ENCODE measurements around the gene TSPAN18. TPM values are rescaled to one million over a fixed set of nuclear protein-coding genes. Genes with fewer than 3 reads are reported as not detected.

TSPAN18 gene
- total RNA-seq, 4 donors from 2014 or later, result 31.1 to 74.6 (median 34.7) TPM

DNA sequence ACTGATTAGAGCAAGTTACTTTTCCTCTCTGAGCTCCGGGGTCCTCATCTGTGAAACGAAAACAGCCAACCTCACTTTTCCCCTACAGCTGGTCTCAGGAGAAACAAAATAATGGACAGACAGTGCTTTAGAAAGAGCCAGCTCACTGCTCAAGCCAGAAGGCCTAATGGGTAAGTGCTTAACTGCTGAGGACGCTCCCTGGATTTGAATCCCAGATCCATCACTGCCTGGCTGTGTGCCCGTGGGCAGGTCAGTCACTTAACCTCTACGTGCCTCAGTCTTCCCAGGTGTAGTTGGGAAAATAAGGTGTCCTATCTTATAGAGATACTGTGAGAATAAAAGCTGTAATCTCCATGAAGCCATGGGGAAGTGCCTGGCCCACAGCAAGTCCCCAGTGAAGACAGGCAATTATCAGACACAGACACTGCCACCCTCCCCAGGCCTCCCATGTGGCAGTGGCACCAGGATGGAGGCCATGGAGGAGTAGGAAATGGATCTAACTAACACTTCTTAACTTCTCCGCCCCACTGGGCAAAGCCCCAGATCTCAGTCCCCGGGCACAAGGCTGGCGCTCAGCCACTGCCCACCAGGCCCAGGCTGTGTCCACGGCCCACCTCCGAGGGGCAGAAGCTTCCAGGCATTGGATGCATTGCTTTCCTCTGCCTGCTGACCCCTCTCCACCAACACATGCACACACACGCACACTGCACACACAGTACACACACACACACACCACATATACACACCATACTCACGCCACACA, 214.7 kb downstream of the TSPAN18 start:
- H3K4me3 ChIP-seq, result no peak overlapping the region
- 53 to 66% methylated on average over 4 to 8 of the region's 12 CpGs for WGBS, 2 donors (ENCODE audit: low coverage in 1 of 2)
- H3K27me3 ChIP-seq, result no peaks in the 10 kb centered on the region
- TF ChIP-seq, protein P1, sequence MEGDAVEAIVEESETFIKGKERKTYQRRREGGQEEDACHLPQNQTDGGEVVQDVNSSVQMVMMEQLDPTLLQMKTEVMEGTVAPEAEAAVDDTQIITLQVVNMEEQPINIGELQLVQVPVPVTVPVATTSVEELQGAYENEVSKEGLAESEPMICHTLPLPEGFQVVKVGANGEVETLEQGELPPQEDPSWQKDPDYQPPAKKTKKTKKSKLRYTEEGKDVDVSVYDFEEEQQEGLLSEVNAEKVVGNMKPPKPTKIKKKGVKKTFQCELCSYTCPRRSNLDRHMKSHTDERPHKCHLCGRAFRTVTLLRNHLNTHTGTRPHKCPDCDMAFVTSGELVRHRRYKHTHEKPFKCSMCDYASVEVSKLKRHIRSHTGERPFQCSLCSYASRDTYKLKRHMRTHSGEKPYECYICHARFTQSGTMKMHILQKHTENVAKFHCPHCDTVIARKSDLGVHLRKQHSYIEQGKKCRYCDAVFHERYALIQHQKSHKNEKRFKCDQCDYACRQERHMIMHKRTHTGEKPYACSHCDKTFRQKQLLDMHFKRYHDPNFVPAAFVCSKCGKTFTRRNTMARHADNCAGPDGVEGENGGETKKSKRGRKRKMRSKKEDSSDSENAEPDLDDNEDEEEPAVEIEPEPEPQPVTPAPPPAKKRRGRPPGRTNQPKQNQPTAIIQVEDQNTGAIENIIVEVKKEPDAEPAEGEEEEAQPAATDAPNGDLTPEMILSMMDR (IDR thresholded peaks at IDR 0.05), result no peak
- TF ChIP-seq EP300 (IDR thresholded peaks at IDR 0.05) (no peak), POLR2AphosphoS5 (IDR thresholded peaks at IDR 0.05) (no peak), POLR2A (IDR thresholded peaks at IDR 0.05) (no peak)
- H3K36me3 ChIP-seq, result peaks cover 0 to 9% of the 10 kb centered on the region in 2 donors
- peak overlapping the region in 3 of 4 donors; percentile 17 to 38 (median 17) for H3K27ac ChIP-seq
- H3K4me1 ChIP-seq, result peaks cover 0 to 76% (median 15%) of the 10 kb centered on the region in 3 donors
- no peaks in the 10 kb centered on the region for H3K9me3 ChIP-seq
- no peak for ATAC-seq

- peaks cover 0 to 5% of the 10 kb centered on the region in 2 donors for H3K36me3 ChIP-seq
- WGBS, 2 donors (ENCODE audit: low coverage in 1 of 2), result 83 to 93% methylated on average over 3 to 6 of the region's 10 CpGs
- H3K9me3 ChIP-seq, result no peaks in the 10 kb centered on the region
- TF ChIP-seq POLR2A (IDR thresholded peaks at IDR 0.05), result no peak
- TF ChIP-seq POLR2AphosphoS5 (IDR thresholded peaks at IDR 0.05), result no peak
- TF ChIP-seq, protein P1 (IDR thresholded peaks at IDR 0.05), result no peak
- TF ChIP-seq EP300 (IDR thresholded peaks at IDR 0.05), result no peak
- no peak overlapping the region for H3K27ac ChIP-seq
- no peak for ATAC-seq
- no peak overlapping the region for H3K4me3 ChIP-seq
- peaks cover 0 to 76% (median 15%) of the 10 kb centered on the region in 3 donors for H3K4me1 ChIP-seq
- no peaks in the 10 kb centered on the region for H3K27me3 ChIP-seq
These were observed 215.5 kb downstream of the TSPAN18 start for GRCh38 chr11:44942029-44942955.

GRCh38 chr11:44943118-44943517, 216.4 kb downstream of the TSPAN18 start:
- WGBS, 2 donors (ENCODE audit: low coverage in 1 of 2), result no CpG with 5 or more reads among the region's 7 CpGs
- Histone ChIP-seq H3K4me1 (peaks cover 0 to 84% (median 15%) of the 10 kb centered on the region in 3 donors), H3K27ac (no peak overlapping the region), H3K4me3 (no peak overlapping the region), H3K36me3 (no peaks in the 10 kb centered on the region), H3K9me3 (no peaks in the 10 kb centered on the region), H3K27me3 (no peaks in the 10 kb centered on the region)
- no peak for ATAC-seq
- TF ChIP-seq EP300 (IDR thresholded peaks at IDR 0.05) (no peak), POLR2AphosphoS5 (IDR thresholded peaks at IDR 0.05) (no peak), POLR2A (IDR thresholded peaks at IDR 0.05) (no peak)
- TF ChIP-seq, protein P1 (IDR thresholded peaks at IDR 0.05), result no peak

DNA sequence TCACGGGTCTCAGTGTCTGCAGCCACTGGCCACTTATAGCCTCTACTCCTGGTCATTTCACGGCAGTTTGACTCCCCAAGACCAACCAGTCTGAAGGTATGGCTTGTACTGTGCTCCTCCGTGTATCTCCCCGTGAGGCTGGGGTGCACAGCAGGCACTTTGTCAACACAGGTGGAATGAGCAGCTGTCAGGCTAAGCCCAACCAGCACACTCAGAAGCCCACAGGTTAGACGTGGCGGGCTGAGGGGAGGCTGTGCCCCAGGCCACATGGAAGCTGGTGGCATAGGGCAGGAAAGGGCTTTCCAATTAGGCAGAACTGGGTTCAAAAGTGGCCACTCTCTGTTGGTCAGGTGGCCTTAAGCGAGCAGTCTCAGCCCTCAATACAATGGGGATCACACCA, 216.9 kb downstream of the TSPAN18 start:
- Histone ChIP-seq H3K36me3 (no peaks in the 10 kb centered on the region), H3K4me1 (peaks cover 0 to 89% (median 15%) of the 10 kb centered on the region in 3 donors), H3K9me3 (no peaks in the 10 kb centered on the region), H3K4me3 (no peak overlapping the region), H3K27ac (no peak overlapping the region), H3K27me3 (no peaks in the 10 kb centered on the region)
- no CpG with 5 or more reads among the region's 7 CpGs for WGBS, 2 donors (ENCODE audit: low coverage in 1 of 2)
- no peak for ATAC-seq
- TF ChIP-seq POLR2AphosphoS5 (IDR thresholded peaks at IDR 0.05), result no peak
- no peak for TF ChIP-seq POLR2A (IDR thresholded peaks at IDR 0.05)
- TF ChIP-seq, protein P1 (IDR thresholded peaks at IDR 0.05), result no peak

All from gastroesophageal sphincter (tissue), 4 donors.